Measurements from ENCODE around the gene DHX58. TPM values are rescaled to one million over a fixed set of nuclear protein-coding genes. Genes with fewer than 3 reads are reported as not detected.
A peak's percentile ranks its signal among the peaks of the same experiment; 100 is the strongest.

Gene DHX58
- total and polyA plus RNA-seq, 4 donors = 4.0 to 21.9 (median 12.2) TPM

GRCh38 chr17:42132941-42133340, 20.4 kb upstream of the DHX58 start:
- H3K36me3 ChIP-seq (ENCODE audit: control insufficient read depth in 4 of 4, insufficient read depth in 3 of 4, low read depth in 1 of 4, low read length in 3 of 4) = peaks cover 10 to 23% (median 20%) of the 10 kb centered on the region in 4 donors
- no peak for DNase-seq (ENCODE audit: low spot score)
- no peaks in the 10 kb centered on the region for H3K9me3 ChIP-seq (ENCODE audit: control insufficient read depth in 4 of 4, low read length in 3 of 4)
- TF ChIP-seq RAD21 (IDR thresholded peaks at IDR 0.05) = no peak
- no peak for TF ChIP-seq TAF1 (conservative IDR thresholded peaks at IDR 0.05)
- WGBS = 72% methylated on average over 3 of the region's 3 CpGs
- no peak overlapping the region for H3K4me3 ChIP-seq (ENCODE audit: low read depth in 1 of 3, low read length in 3 of 3)
- H3K27ac ChIP-seq (ENCODE audit: low read depth in 1 of 2, low read length in 2 of 2) = peak overlapping the region; percentile 38 to 52
- H3K4me1 ChIP-seq (ENCODE audit: control insufficient read depth in 4 of 4, insufficient read depth in 4 of 4, low read length in 3 of 4) = peaks cover 11 to 33% (median 22%) of the 10 kb centered on the region in 4 donors
- no peak overlapping the region for H3K9ac ChIP-seq (ENCODE audit: low read depth in 1 of 2, low read length in 2 of 2)
- H3K27me3 ChIP-seq (ENCODE audit: control insufficient read depth in 4 of 4, insufficient read depth in 4 of 4, low read length in 3 of 4) = no peaks in the 10 kb centered on the region

- WGBS = 68% methylated on average over 4 of the region's 4 CpGs
- peak overlapping the region; percentile 18 to 52 for H3K27ac ChIP-seq (ENCODE audit: low read depth in 1 of 2, low read length in 2 of 2)
- no peak overlapping the region for H3K9ac ChIP-seq (ENCODE audit: low read depth in 1 of 2, low read length in 2 of 2)
Measured at GRCh38 chr17:42131981-42132432, 19.5 kb upstream of the DHX58 start.

More at GRCh38 chr17:42131981-42132432, 19.5 kb upstream of the DHX58 start:
- no peaks in the 10 kb centered on the region for H3K27me3 ChIP-seq (ENCODE audit: control insufficient read depth in 4 of 4, insufficient read depth in 4 of 4, low read length in 3 of 4)
- H3K36me3 ChIP-seq (ENCODE audit: control insufficient read depth in 4 of 4, insufficient read depth in 3 of 4, low read depth in 1 of 4, low read length in 3 of 4) = peaks cover 14 to 31% (median 27%) of the 10 kb centered on the region in 4 donors
- H3K9me3 ChIP-seq (ENCODE audit: control insufficient read depth in 4 of 4, low read length in 3 of 4) = no peaks in the 10 kb centered on the region
- peak in 1 of 2 donors; percentile 55 for TF ChIP-seq JUND (IDR thresholded peaks at IDR 0.05)
- TF ChIP-seq FOXA1 (IDR thresholded peaks at IDR 0.05) = no peak
- no peak for TF ChIP-seq ATF3 (IDR thresholded peaks at IDR 0.05)
- TF ChIP-seq NR2F2 (IDR thresholded peaks at IDR 0.05) = peak; percentile 69
- TF ChIP-seq FOXA2 (IDR thresholded peaks at IDR 0.05) = no peak
- TF ChIP-seq REST (IDR thresholded peaks at IDR 0.05) = no peak
- TF ChIP-seq MAX (IDR thresholded peaks at IDR 0.05) = peak; percentile 22
- TF ChIP-seq RAD21 (IDR thresholded peaks at IDR 0.05) = no peak
- no peak for TF ChIP-seq ZBTB33 (IDR thresholded peaks at IDR 0.05)
- no peak overlapping the region for H3K4me3 ChIP-seq (ENCODE audit: low read depth in 1 of 3, low read length in 3 of 3)
- peaks cover 11 to 33% (median 22%) of the 10 kb centered on the region in 4 donors for H3K4me1 ChIP-seq (ENCODE audit: control insufficient read depth in 4 of 4, insufficient read depth in 4 of 4, low read length in 3 of 4)
- DNase-seq (ENCODE audit: low spot score) = no peak
